ENCODE data around the gene SKAP2. TPM values are rescaled to one million over a fixed set of nuclear protein-coding genes. Genes with fewer than 3 reads are reported as not detected.

Gene SKAP2
- total and polyA plus RNA-seq, 7 donors = 13.0 to 34.2 (median 19.3) TPM

DNA sequence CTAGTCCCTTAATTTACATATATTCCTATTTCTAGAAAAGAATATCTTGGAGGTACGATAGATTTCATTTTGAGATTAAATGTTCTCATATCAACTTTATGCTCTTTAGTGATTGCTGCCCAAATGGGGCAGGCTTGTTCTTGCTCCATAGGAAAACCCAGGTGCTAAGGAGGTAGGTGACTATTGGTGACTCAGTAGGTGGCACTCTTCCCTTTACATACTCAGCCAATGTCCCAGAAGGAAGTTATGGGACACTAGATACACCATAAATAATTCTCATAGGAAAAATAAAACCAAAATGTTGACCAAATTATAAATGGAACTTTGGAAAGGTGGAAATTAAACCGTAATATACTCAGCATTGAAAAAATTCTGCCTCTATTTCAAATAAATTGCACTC, 4.0 kb downstream of the SKAP2 start:
- no peaks in the 10 kb centered on the region for H3K9me3 ChIP-seq
- 21 to 67% methylated on average over 2 of the region's 2 CpGs for WGBS, 2 donors
- intact Hi-C loops (cut with DNase I) = loop anchor here (5.0 kb wide), 1 partner anchor 1003 kb away; no protein-coding TSS in a partner anchor
- no peak for TF ChIP-seq POLR2A (IDR thresholded peaks at IDR 0.05)
- no peak for TF ChIP-seq CTCF (IDR thresholded peaks at IDR 0.05)
- TF ChIP-seq POLR2AphosphoS5 (IDR thresholded peaks at IDR 0.05) = no peak
- no peak for TF ChIP-seq EP300 (IDR thresholded peaks at IDR 0.05)
- no peak overlapping the region for H3K27ac ChIP-seq
- H3K4me3 ChIP-seq = no peak overlapping the region
- no peaks in the 10 kb centered on the region for H3K4me1 ChIP-seq
- no peak for DNase-seq
- no peaks in the 10 kb centered on the region for H3K27me3 ChIP-seq
- no peaks in the 10 kb centered on the region for H3K36me3 ChIP-seq

DNA sequence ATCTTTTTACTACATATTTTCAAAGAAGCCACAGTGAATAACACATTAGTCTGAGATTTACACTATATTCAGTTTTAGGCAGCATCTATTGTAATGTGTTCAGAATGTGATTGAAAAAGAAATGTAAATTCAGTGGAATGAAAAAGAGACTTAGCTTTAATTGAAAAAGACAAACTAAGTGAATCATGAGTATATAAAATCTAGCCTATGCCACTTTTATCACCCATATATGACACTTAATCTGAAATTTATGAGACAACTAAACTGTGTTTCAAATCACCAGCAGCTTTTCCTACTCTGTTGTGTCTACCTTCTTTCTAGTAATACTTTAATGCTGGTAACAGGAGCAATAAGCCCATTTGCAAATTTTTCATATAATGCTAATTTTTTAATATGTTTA, 4.7 kb downstream of the SKAP2 start:
- intact Hi-C loops (cut with DNase I) = loop anchor here (5.0 kb wide), 2 partner anchors 298 to 1002 kb away; partner anchors contain the start of gene HOXA7
- Histone ChIP-seq H3K4me3 (no peak overlapping the region), H3K36me3 (no peaks in the 10 kb centered on the region), H3K27ac (no peak overlapping the region), H3K27me3 (no peaks in the 10 kb centered on the region), H3K9me3 (no peaks in the 10 kb centered on the region), H3K4me1 (no peaks in the 10 kb centered on the region)
- DNase-seq = no peak
- TF ChIP-seq POLR2A (IDR thresholded peaks at IDR 0.05) = no peak

DNA sequence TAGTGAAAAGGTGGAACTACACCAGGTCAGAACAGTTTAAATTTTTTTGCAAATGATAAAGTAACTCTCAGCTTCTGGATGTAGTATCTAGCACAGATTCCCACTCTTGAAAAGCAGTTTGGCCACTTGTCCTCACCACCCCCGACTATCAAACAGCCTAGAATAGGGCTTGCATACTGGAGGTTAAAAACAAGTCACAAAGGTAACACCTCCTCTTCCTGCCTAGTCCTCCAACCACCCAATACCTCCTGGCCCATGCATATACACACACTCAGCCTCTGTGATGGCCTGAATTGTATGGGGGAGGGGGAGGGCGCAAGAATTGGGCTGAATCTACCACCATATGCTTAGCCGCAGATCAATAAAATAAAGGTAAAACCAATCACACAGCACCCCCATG, 5.7 kb downstream of the SKAP2 start:
- WGBS, 2 donors = 41 to 65% methylated on average over 3 of the region's 3 CpGs
- no peak overlapping the region for H3K4me3 ChIP-seq
- peak overlapping the region in 3 of 4 donors; percentile 48 to 70 (median 58) for H3K27ac ChIP-seq
- no peaks in the 10 kb centered on the region for H3K9me3 ChIP-seq
- TF ChIP-seq EP300 (IDR thresholded peaks at IDR 0.05) = no peak
- no peak for TF ChIP-seq POLR2AphosphoS5 (IDR thresholded peaks at IDR 0.05)
- no peak for TF ChIP-seq POLR2A (IDR thresholded peaks at IDR 0.05)
- TF ChIP-seq CTCF (IDR thresholded peaks at IDR 0.05) = no peak
- DNase-seq = no peak
- H3K4me1 ChIP-seq = no peaks in the 10 kb centered on the region
- no peaks in the 10 kb centered on the region for H3K27me3 ChIP-seq
- intact Hi-C loops (cut with DNase I) = loop anchor here (5.0 kb wide), 1 partner anchor 299 kb away; the partner anchor contains the start of gene HOXA7
- no peaks in the 10 kb centered on the region for H3K36me3 ChIP-seq

GRCh38 chr7:26858241-26858715, 6.1 kb downstream of the SKAP2 start:
- TF ChIP-seq EP300 (IDR thresholded peaks at IDR 0.05) (no peak), POLR2A (IDR thresholded peaks at IDR 0.05) (no peak), CTCF (IDR thresholded peaks at IDR 0.05) (no peak), POLR2AphosphoS5 (IDR thresholded peaks at IDR 0.05) (no peak)
- H3K9me3 ChIP-seq = no peaks in the 10 kb centered on the region
- H3K27me3 ChIP-seq = no peaks in the 10 kb centered on the region
- DNase-seq = no peak
- intact Hi-C loops (cut with DNase I) = loop anchor here (5.0 kb wide), 1 partner anchor 299 kb away; the partner anchor contains the start of gene HOXA7
- peak overlapping the region in 1 of 4 donors; percentile 17 for H3K4me3 ChIP-seq
- 11 to 48% methylated on average over 5 of the region's 5 CpGs for WGBS, 2 donors
- no peaks in the 10 kb centered on the region for H3K36me3 ChIP-seq
- H3K27ac ChIP-seq = peak overlapping the region; percentile 15 to 70 (median 53)
- H3K4me1 ChIP-seq = no peaks in the 10 kb centered on the region

DNA sequence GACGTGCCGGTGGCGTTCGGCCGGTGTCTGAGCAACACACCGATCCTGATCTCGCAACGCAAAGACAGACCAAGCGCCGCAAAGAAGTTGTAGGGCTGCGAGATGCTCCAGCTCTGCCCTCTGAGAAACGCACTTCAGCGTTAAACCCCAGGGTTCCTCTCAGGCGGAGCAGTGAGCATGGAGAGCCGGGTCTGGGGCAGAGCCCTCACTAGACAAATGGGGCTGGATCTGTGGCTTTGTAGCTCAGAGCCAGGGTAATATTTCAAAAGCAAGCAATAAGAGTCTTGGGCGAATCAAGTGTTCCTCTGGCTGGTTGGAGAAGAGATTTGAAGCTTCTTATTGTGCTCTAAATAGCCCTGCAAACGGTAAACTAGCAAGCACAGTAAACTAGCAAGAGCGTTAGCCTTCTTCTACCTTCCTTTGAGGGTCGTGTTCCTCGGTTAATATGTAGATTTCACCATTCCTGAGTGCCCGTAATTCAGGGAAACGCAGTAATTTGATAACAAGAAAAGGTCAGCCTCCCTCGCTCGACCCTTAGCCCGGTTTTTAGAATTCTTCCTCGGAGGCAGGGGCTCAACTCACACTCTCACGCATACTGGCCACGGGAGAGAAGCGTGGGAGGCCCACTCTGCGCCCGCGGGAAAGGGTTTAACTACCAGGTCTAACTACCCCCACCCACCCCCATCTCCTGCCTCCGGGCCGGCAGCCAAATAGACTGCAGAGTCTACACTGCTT, 6.7 kb downstream of the SKAP2 start:
- peak overlapping the region; percentile 15 to 70 (median 53) for H3K27ac ChIP-seq
- H3K9me3 ChIP-seq = no peaks in the 10 kb centered on the region
- H3K27me3 ChIP-seq = no peaks in the 10 kb centered on the region
- peak overlapping the region in 3 of 4 donors; percentile 17 to 32 (median 18) for H3K4me3 ChIP-seq
- WGBS, 2 donors = 7 to 28% methylated on average over 34 of the region's 34 CpGs
- intact Hi-C loops (cut with DNase I) = loop anchor here (5.0 kb wide), 1 partner anchor 300 kb away; the partner anchor contains the start of gene HOXA7
- H3K4me1 ChIP-seq = no peaks in the 10 kb centered on the region
- peak; percentile 64 for DNase-seq
- no peaks in the 10 kb centered on the region for H3K36me3 ChIP-seq
- TF ChIP-seq CTCF (IDR thresholded peaks at IDR 0.05) (no peak), POLR2AphosphoS5 (IDR thresholded peaks at IDR 0.05) (peak in 2 of 4 donors; percentile 24 to 27), EP300 (IDR thresholded peaks at IDR 0.05) (no peak), POLR2A (IDR thresholded peaks at IDR 0.05) (no peak)
